K562 (cell line): ENCODE measurements around the gene CRACDL. TPM values are rescaled to one million over a fixed set of nuclear protein-coding genes. Genes with fewer than 3 reads are reported as not detected.

ENCODE experiments used
- ATAC-seq: fragments of 200-7000 bp; cut with Tn5 transposase; 3 replicates; pipeline ENCODE4 v1.9.1; 2020; ENCODE audit warnings: moderate library complexity
- BruUV-seq: library from RNA; stranded (reverse); fragments of 400-500 nt; replicated peaks from 2 replicates; lab custom pipeline; 2021; lab: Mats Ljungman, UMichigan
- CTCF ChIA-PET: fragments of 300-600 bp; formaldehyde crosslinking; extraction: SDS; loops from one replicate; lab custom pipeline; 2021; ENCODE audit warnings: low intra/inter-chr PET ratio; lab: Yijun Ruan, JAX
- POLR2A ChIA-PET: fragments of 300-600, 350-650 bp; sonication (Branson Sonifier 250); formaldehyde crosslinking; extraction: SDS; loops from one replicate; lab custom pipeline; 2021; ENCODE audit warnings: antibody characterized with exemption, inconsistent platforms; lab: Yijun Ruan, JAX
- DNase-seq, 4 experiments: peaks; one replicate each; pipeline versions ENCODE4 v3.0.0 to v3.0.0-alpha.2; 2011 to 2018; ENCODE audit warnings: low spot score in 3 of 4, mixed read lengths in 3 of 4; ENCODE audit errors: extremely low read depth in 1 of 4
- FAIRE-seq: peaks from 2 replicates; lab custom pipeline; 2011; peaks lifted over from hg19 to GRCh38; lab: Jason Lieb, UNC
- H2AFZ ChIP-seq: 2 replicates; pipeline ENCODE4 v1.6.0; 2011; ENCODE audit warnings: low read depth, low read length, control low read depth, inconsistent platforms
- H3K27ac ChIP-seq: fragments of 200-600 bp; 3 replicates; pipeline ENCODE4 v1.8.0; 2011; ENCODE audit warnings: low read depth, mild to moderate bottlenecking, control low read depth, inconsistent platforms, low read length, moderate library complexity, mixed read lengths; ENCODE audit errors: extremely low read depth
- H3K27me3 ChIP-seq, 2 experiments: fragments of 300-600 bp in 1 of 2; 2 replicates in 1 of 2; 3 replicates in 1 of 2; pipeline versions ENCODE4 v1.6.0 to v1.8.0; 2011; ENCODE audit warnings: inconsistent platforms in 2 of 2, low read length in 2 of 2, mild to moderate bottlenecking in 1 of 2, mixed read lengths in 1 of 2, moderate library complexity in 1 of 2; ENCODE audit not compliant: control insufficient read depth in 2 of 2, insufficient read depth in 2 of 2
- H3K36me3 ChIP-seq: fragments of 300-600 bp; 3 replicates; pipeline ENCODE4 v1.8.0; 2011; ENCODE audit warnings: mild to moderate bottlenecking, low read length, inconsistent platforms; ENCODE audit not compliant: control insufficient read depth, insufficient read depth
- H3K4me1 ChIP-seq, 2 experiments: fragments of 200-600 bp in 1 of 2; replicated peaks in 1 of 2; 2 replicates in 1 of 2; 3 replicates in 1 of 2; pipeline versions ENCODE4 v1.5.1 to v1.8.0; 2011; ENCODE audit warnings: inconsistent platforms in 2 of 2, low read length in 2 of 2, mild to moderate bottlenecking in 1 of 2, mixed read lengths in 1 of 2, moderate library complexity in 1 of 2; ENCODE audit not compliant: control insufficient read depth in 2 of 2, insufficient read depth in 2 of 2
- H3K4me2 ChIP-seq: 2 replicates; pipeline ENCODE4 v1.6.1; 2011; ENCODE audit warnings: low read length, control low read depth, inconsistent platforms, mixed read lengths; ENCODE audit not compliant: insufficient read depth
- H3K4me3 ChIP-seq: fragments of 200-600 bp; sonication (generic), shearing (Covaris generic); 2 replicates; pipeline ENCODE4 v1.5.1; 2016; ENCODE audit warnings: control low read depth, inconsistent platforms
- H3K79me2 ChIP-seq: fragments of 200-600 bp; 3 replicates; pipeline ENCODE4 v1.8.0; 2011; ENCODE audit warnings: low read length, inconsistent platforms; ENCODE audit not compliant: control insufficient read depth, insufficient read depth
- H3K9ac ChIP-seq, 2 experiments: 2 replicates each; pipeline versions ENCODE4 v1.6.0 to v1.6.1; 2011; ENCODE audit warnings: low read depth in 2 of 2, low read length in 2 of 2, control low read depth in 1 of 2, inconsistent platforms in 1 of 2, mild to moderate bottlenecking in 1 of 2, mixed read lengths in 1 of 2; ENCODE audit not compliant: insufficient read depth in 1 of 2
- H3K9me1 ChIP-seq: one replicate; pipeline ENCODE4 v1.6.0; 2011; ENCODE audit warnings: inconsistent platforms, mild to moderate bottlenecking, low read length, moderate library complexity; ENCODE audit not compliant: control insufficient read depth, insufficient read depth
- H3K9me3 ChIP-seq: replicated peaks from 2 replicates; pipeline ENCODE4 v1.5.1; 2011; ENCODE audit warnings: low read depth, low read length, inconsistent platforms; ENCODE audit not compliant: control insufficient read depth, insufficient read depth
- H4K20me1 ChIP-seq: replicated peaks from 2 replicates; pipeline ENCODE4 v1.6.1; 2011; ENCODE audit warnings: low read length, inconsistent platforms, mixed read lengths; ENCODE audit not compliant: control insufficient read depth, insufficient read depth
- ASH1L ChIP-seq: fragments of 450-650 bp; IDR thresholded peaks from 2 replicates; pipeline ENCODE4 v1.6.1; 2018; ENCODE audit warnings: borderline replicate concordance, mild to moderate bottlenecking, low read depth; ENCODE audit not compliant: partially characterized antibody
- BCL6 ChIP-seq: fragments of 250-450 bp; sonication (Bioruptor Pico); IDR thresholded peaks from 2 replicates; pipeline ENCODE4 v1.4.0; 2020
- C11orf30 ChIP-seq: fragments of 450-650 bp; IDR thresholded peaks from 2 replicates; pipeline ENCODE4 v1.6.1; 2016; ENCODE audit warnings: low read depth, mild to moderate bottlenecking
- HSF4 ChIP-seq: fragments of 250-450 bp; sonication (Bioruptor Pico); IDR thresholded peaks from 2 replicates; pipeline ENCODE4 v2.1.2; 2022; ENCODE audit warnings: mild to moderate bottlenecking, moderate library complexity, borderline replicate concordance
- MCM2 ChIP-seq: fragments of 450-650 bp; IDR thresholded peaks from 2 replicates; pipeline ENCODE4 v1.6.1; 2017; ENCODE audit warnings: low read depth, mild to moderate bottlenecking
- MTF1 ChIP-seq: fragments of 250-450 bp; sonication (Bioruptor Pico); IDR thresholded peaks from 2 replicates; pipeline ENCODE4 v1.9.0; 2021; ENCODE audit warnings: moderate library complexity, mild to moderate bottlenecking, inconsistent platforms, borderline replicate concordance
- PCBP1 ChIP-seq: fragments of 200-400 bp; formaldehyde crosslinking; IDR thresholded peaks from 2 replicates; pipeline ENCODE4 v1.6.1; 2018; ENCODE audit warnings: mild to moderate bottlenecking, low read depth, low read length; ENCODE audit not compliant: poor library complexity, severe bottlenecking
- SETDB1 ChIP-seq: IDR thresholded peaks from one replicate; pipeline ENCODE4 v1.6.1; 2012; ENCODE audit warnings: low read length, control low read depth, inconsistent platforms
- SMC3 ChIP-seq: conservative IDR thresholded peaks from 2 replicates; pipeline ENCODE4 v1.6.1; 2011; ENCODE audit warnings: low read depth, low read length, improper control_type of control experiment; ENCODE audit not compliant: insufficient read depth
- ZNF124 ChIP-seq: sonication (generic); formaldehyde crosslinking; IDR thresholded peaks from 2 replicates; pipeline ENCODE4 v1.8.1; 2022; ENCODE audit warnings: missing genetic modification reagents
- ZNF76 ChIP-seq: fragments of 250-450 bp; sonication (Bioruptor Pico); IDR thresholded peaks from 2 replicates; pipeline ENCODE4 v1.4.0; 2020; ENCODE audit warnings: mild to moderate bottlenecking, moderate library complexity, borderline replicate concordance
- WGBS: fragments of 100-300 bp; shearing (Covaris generic); methylation state at CpG from one replicate; pipeline ENCODE4 v1.1.6; 2016; ENCODE audit warnings: low coverage, mixed read lengths; ENCODE audit not compliant: insufficient coverage; ENCODE audit errors: missing lambda C conversion rate; 5-methylcytosine and 5-hydroxymethylcytosine counted together
- in situ Hi-C: fragments of 300-500 bp; cut with MboI; formaldehyde crosslinking; loops from 4 replicates; pipeline ENCODE4 v1.15.0; 2018; ENCODE audit warnings: inconsistent platforms, mixed read lengths
- intact Hi-C: fragments of 100-400 bp; cut with micrococcal nuclease; formaldehyde crosslinking; loops from 2 replicates; pipeline ENCODE4 v1.14.2; 2022
- polyA plus RNA-seq, 8 experiments: library from polyadenylated mRNA; depleted of rRNA in 4 of 8; stranded (reverse) in 5 of 8; unstranded in 3 of 8; fragments of >200 nt; fragmentation: Nextera tagmentation in 2 of 8; fragmentation: Illumina TruSeq in 1 of 8; extraction: Ambion mirVana in 2 of 8; extraction: Trizol in 1 of 8; gene quantifications; 2 replicates each; pipeline versions ENCODE4 v1.2.1 to v1.2.3, GENCODE V29; 2011 to 2014; ENCODE audit warnings: inconsistent platforms in 1 of 8, missing spikeins in 1 of 8
- total RNA-seq, 7 experiments: library from RNA; depleted of rRNA in 6 of 7; stranded (reverse); fragments of >200 nt in 6 of 7; fragmentation: Illumina TruSeq in 2 of 7; extraction: Trizol in 2 of 7; gene quantifications; 2 replicates each; pipeline versions ENCODE4 v1.2.1 to v1.2.3, GENCODE V29; 2011 to 2021; ENCODE audit warnings: low replicate concordance in 1 of 7
- TF ChIP-seq, protein P1 (sequence below): fragments of 450-650 bp; IDR thresholded peaks from 2 replicates; pipeline ENCODE4 v1.6.1; 2018; ENCODE audit warnings: mild to moderate bottlenecking, low read depth; ENCODE audit not compliant: partially characterized antibody
- TF ChIP-seq, protein P2 (sequence below), 3 experiments: fragments of 200-800 bp in 1 of 3; fragments of 250-450 bp in 1 of 3; fragments of 450-650 bp in 1 of 3; sonication (Bioruptor Pico) in 1 of 3; sonication (Bioruptor generic) in 1 of 3; formaldehyde crosslinking in 1 of 3; IDR thresholded peaks; 2 replicates each; pipeline versions ENCODE4 v1.6.1 to v1.8.0; 2016 to 2022; ENCODE audit warnings: mild to moderate bottlenecking in 2 of 3, missing genetic modification characterization in 2 of 3, missing compliant biosample characterization in 1 of 3, moderate library complexity in 1 of 3

The CRACDL gene
- total and polyA plus RNA-seq, 9 of the 15 experiments (the other 6 are each of a cell fraction or from before 2014, with no cell fraction given) = not detected

DNA sequence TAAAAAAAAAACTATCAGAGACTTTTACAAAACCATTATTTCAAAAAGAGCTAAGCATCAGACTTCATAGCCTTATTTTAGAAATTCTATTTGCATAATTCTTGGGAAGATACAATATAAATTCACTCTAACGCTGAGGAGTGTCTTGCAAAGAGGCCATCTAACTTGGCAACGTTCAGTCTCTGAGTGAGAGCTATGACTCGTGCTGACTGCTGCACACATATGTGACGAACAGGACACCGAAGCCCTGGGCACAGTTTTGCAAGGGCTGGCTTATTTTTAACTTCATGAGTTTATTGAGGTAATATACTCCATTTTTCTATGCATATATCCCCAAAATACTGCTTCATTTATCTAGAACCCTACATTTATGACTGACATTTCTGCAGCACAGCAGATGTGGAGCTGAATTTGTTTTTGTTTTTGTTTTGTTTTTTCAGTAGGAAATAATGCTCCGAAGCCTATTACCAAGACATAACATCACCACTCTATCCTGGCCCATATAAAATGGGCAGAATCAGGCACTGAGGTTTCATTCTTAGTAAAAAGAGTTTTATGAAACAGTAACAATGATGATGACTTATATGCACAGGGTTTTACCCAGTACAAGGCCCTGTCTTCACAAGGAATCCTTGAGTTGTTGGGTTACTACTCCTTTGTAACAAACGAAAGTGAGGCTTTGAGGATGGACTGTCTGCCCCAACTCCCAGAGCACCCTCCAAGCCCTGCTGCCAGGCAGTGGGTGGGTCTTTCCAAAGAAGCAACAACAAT is 68.3 kb downstream of the CRACDL start:
- in situ Hi-C loops = no loop called here
- CTCF ChIA-PET = no interaction called here
- under 1% methylated on average over 7 of the region's 7 CpGs for WGBS

DNA sequence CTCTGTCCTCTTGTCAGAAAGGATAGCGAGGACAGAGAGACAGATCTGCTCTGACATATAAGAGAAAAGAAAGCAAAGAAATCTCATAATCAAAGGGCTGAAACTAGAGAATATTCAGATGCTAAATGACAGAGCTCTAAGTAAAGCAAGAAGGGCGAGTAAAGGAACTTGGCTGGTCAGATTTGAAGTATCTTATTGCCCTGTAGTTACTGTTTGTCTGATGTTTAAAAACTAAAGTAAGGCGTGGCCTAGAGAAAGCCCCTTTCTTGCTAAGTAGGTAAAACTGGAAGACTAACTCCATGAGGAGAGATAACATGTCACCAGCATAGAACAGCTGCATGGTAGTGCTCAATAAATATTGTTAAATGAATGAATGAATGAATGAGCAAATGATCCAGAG is 70.0 kb downstream of the CRACDL start:
- Histone ChIP-seq H3K27ac (no peak overlapping the region), H3K4me2 (no peak overlapping the region), H3K4me3 (no peak overlapping the region), H3K9me1 (no peaks in the 10 kb centered on the region), H4K20me1 (no peaks in the 10 kb centered on the region), H3K79me2 (no peaks in the 10 kb centered on the region), H3K27me3 (peaks cover 0 to 12% of the 10 kb centered on the region in 2 experiments; a peak in 2 of 5 replicates), H3K4me1 (no peaks in the 10 kb centered on the region; a peak in 1 of 5 replicates), H3K9me3 (no peaks in the 10 kb centered on the region; the same call in 1 of the 2 replicates), H3K9ac (no peak overlapping the region), H3K36me3 (no peaks in the 10 kb centered on the region), H2AFZ (no peak overlapping the region)
- CTCF ChIA-PET = no interaction called here
- POLR2A ChIA-PET = no interaction called here
- BruUV-seq = no TSS peak
- DNase-seq = no peak
- FAIRE-seq = no peak
- intact Hi-C loops = no loop called here
- in situ Hi-C loops = no loop called here
- 0% methylated on average over 3 of the region's 3 CpGs for WGBS
- ATAC-seq = no peak
- TF ChIP-seq MTF1 (CRISPR knock-in tag) = no peak
- TF ChIP-seq, protein P1, sequence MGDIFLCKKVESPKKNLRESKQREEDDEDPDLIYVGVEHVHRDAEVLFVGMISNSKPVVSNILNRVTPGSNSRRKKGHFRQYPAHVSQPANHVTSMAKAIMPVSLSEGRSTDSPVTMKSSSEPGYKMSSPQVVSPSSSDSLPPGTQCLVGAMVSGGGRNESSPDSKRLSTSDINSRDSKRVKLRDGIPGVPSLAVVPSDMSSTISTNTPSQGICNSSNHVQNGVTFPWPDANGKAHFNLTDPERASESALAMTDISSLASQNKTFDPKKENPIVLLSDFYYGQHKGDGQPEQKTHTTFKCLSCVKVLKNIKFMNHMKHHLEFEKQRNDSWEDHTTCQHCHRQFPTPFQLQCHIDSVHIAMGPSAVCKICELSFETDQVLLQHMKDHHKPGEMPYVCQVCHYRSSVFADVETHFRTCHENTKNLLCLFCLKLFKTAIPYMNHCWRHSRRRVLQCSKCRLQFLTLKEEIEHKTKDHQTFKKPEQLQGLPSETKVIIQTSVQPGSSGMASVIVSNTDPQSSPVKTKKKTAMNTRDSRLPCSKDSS = no peak
- TF ChIP-seq, protein P2, sequence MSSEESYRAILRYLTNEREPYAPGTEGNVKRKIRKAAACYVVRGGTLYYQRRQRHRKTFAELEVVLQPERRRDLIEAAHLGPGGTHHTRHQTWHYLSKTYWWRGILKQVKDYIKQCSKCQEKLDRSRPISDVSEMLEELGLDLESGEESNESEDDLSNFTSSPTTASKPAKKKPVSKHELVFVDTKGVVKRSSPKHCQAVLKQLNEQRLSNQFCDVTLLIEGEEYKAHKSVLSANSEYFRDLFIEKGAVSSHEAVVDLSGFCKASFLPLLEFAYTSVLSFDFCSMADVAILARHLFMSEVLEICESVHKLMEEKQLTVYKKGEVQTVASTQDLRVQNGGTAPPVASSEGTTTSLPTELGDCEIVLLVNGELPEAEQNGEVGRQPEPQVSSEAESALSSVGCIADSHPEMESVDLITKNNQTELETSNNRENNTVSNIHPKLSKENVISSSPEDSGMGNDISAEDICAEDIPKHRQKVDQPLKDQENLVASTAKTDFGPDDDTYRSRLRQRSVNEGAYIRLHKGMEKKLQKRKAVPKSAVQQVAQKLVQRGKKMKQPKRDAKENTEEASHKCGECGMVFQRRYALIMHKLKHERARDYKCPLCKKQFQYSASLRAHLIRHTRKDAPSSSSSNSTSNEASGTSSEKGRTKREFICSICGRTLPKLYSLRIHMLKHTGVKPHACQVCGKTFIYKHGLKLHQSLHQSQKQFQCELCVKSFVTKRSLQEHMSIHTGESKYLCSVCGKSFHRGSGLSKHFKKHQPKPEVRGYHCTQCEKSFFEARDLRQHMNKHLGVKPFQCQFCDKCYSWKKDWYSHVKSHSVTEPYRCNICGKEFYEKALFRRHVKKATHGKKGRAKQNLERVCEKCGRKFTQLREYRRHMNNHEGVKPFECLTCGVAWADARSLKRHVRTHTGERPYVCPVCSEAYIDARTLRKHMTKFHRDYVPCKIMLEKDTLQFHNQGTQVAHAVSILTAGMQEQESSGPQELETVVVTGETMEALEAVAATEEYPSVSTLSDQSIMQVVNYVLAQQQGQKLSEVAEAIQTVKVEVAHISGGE (CRISPR knock-in tag; IDR thresholded peaks at IDR 0.05) = no peak

More for the DNA sequence above, 68.3 kb downstream of the CRACDL start:
- DNase-seq (no peak), FAIRE-seq (no peak), ATAC-seq (no peak)
- POLR2A ChIA-PET = interaction anchor here (0.6 kb wide), 1 partner anchor 59 kb away, joined by 4 read pairs; no protein-coding TSS in a partner anchor
- no peak overlapping the region for H3K27ac ChIP-seq
- H2AFZ ChIP-seq = no peak overlapping the region
- no peak overlapping the region for H3K4me2 ChIP-seq
- H3K79me2 ChIP-seq = no peaks in the 10 kb centered on the region
- no peaks in the 10 kb centered on the region for H3K36me3 ChIP-seq
- H3K9ac ChIP-seq = no peak overlapping the region
- no peaks in the 10 kb centered on the region for H3K9me3 ChIP-seq
- no peak overlapping the region for H3K4me3 ChIP-seq
- no peaks in the 10 kb centered on the region for H4K20me1 ChIP-seq
- peaks cover 0 to 16% of the 10 kb centered on the region in 2 experiments; a peak in 3 of 5 replicates for H3K27me3 ChIP-seq
- no peaks in the 10 kb centered on the region for H3K9me1 ChIP-seq
- BruUV-seq = no TSS peak
- TF ChIP-seq ZNF76 (CRISPR knock-in tag) = no peak
- TF ChIP-seq ASH1L = no peak
- no peak for TF ChIP-seq MCM2
- no peak for TF ChIP-seq BCL6 (CRISPR knock-in tag)
- TF ChIP-seq SETDB1 = no peak
- no peak for TF ChIP-seq HSF4
- TF ChIP-seq C11orf30 = no peak
- TF ChIP-seq ZNF124 = no peak
- TF ChIP-seq PCBP1 = no peak
- no peak for TF ChIP-seq SMC3
- no peaks in the 10 kb centered on the region; a peak in 1 of 5 replicates for H3K4me1 ChIP-seq
- intact Hi-C loops = no loop called here
